Immature natural killer cell (primary cell): ENCODE data around the gene HES7. TPM values are rescaled to one million over a fixed set of nuclear protein-coding genes. Genes with fewer than 3 reads are reported as not detected.
A peak's percentile ranks its signal among the peaks of the same experiment; 100 is the strongest.

Experiments
- DNase-seq, 3 donors: peaks; one replicate each; pipeline ENCODE4 v3.0.0; 2022; ENCODE audit warnings: mixed read lengths in 1 of 3
- H3K27ac Mint-ChIP-seq, 6 donors: one replicate each; pipeline ENCODE4 v1.8.0; 2020; ENCODE audit warnings: mixed read lengths in 6 of 6, mild to moderate bottlenecking in 5 of 6, inconsistent platforms in 4 of 6, moderate library complexity in 3 of 6
- H3K27me3 Mint-ChIP-seq, 3 donors: one replicate each; pipeline ENCODE4 v1.8.0; 2020 to 2021; ENCODE audit warnings: low read depth in 3 of 3, mild to moderate bottlenecking in 3 of 3, mixed read lengths in 3 of 3, moderate library complexity in 3 of 3, inconsistent platforms in 1 of 3
- H3K36me3 Mint-ChIP-seq, 3 donors: one replicate each; pipeline ENCODE4 v1.8.0; 2020; ENCODE audit warnings: mixed read lengths in 3 of 3, inconsistent platforms in 2 of 3, mild to moderate bottlenecking in 2 of 3
- H3K4me1 Mint-ChIP-seq, 2 donors: one replicate each; pipeline ENCODE4 v1.8.0; 2020; ENCODE audit warnings: inconsistent platforms in 2 of 2, mild to moderate bottlenecking in 2 of 2, mixed read lengths in 2 of 2, moderate library complexity in 1 of 2
- H3K4me3 Mint-ChIP-seq, 5 donors: one replicate each; pipeline ENCODE4 v1.8.0; 2020; ENCODE audit warnings: mild to moderate bottlenecking in 5 of 5, mixed read lengths in 5 of 5, inconsistent platforms in 3 of 5, moderate library complexity in 3 of 5
- H3K9me3 Mint-ChIP-seq, 6 donors: one replicate each; pipeline ENCODE4 v1.8.0; 2020; ENCODE audit warnings: mild to moderate bottlenecking in 6 of 6, mixed read lengths in 6 of 6, inconsistent platforms in 4 of 6, moderate library complexity in 3 of 6
- polyA plus RNA-seq, 3 donors: library from polyadenylated mRNA; unstranded; fragments of 300-500 nt; fragmentation: Illumina TruSeq; gene quantifications; one replicate each; pipeline ENCODE4 v1.2.3, GENCODE V29; 2021

The HES7 gene
- polyA plus RNA-seq, 3 donors from 2014 or later, result not detected

DNA sequence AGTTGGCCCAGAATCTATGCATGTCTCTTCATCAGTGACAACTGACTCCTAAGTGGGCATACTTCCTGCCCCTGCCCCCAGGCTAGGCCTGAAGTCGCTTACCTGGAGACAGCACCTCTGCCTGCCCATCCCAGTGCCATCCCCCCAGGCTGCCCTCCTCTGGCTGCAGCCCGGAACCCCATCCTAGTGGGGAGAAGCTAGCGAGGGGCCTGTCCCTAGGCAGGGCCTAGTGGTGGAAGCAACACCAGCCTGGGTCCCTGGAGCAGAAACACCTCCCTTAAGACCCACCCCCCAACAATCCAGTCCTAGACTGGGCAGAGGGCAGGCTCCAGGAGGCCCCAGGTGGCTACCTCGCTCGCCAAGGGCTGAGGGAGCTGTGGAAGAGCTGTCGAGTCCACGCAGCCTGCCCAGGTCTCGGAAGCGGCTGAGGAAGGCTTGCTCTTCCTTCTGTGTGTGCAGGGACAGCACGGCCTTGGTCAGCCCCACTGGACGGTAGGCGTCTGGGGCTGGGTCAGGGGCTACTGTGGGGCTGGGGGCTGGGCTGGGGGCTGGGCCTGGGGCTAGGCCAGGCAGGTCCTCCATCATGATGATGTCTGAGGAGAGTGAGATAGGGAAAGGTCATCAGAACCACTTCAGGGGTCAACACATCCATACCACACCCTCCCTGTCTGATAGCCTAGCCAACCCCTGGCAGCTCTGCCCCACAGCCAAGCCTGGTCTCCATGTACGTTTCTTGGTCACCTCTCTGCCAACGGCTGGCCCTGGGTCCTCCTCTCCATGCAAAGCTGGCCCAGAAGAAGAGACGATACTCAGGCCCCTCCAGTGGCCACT, 20.7 kb upstream of the HES7 start:
- Mint-ChIP-seq H3K9me3 (no peaks in the 10 kb centered on the region), H3K4me1 (peaks cover 5% of the 10 kb centered on the region in 2 donors), H3K36me3 (peaks cover 6 to 31% (median 12%) of the 10 kb centered on the region in 3 donors), H3K4me3 (peak overlapping the region in 1 of 5 donors; percentile 17), H3K27ac (no peak overlapping the region), H3K27me3 (peaks cover 46 to 48% (median 48%) of the 10 kb centered on the region in 3 donors)
- DNase-seq, result no peak

DNA sequence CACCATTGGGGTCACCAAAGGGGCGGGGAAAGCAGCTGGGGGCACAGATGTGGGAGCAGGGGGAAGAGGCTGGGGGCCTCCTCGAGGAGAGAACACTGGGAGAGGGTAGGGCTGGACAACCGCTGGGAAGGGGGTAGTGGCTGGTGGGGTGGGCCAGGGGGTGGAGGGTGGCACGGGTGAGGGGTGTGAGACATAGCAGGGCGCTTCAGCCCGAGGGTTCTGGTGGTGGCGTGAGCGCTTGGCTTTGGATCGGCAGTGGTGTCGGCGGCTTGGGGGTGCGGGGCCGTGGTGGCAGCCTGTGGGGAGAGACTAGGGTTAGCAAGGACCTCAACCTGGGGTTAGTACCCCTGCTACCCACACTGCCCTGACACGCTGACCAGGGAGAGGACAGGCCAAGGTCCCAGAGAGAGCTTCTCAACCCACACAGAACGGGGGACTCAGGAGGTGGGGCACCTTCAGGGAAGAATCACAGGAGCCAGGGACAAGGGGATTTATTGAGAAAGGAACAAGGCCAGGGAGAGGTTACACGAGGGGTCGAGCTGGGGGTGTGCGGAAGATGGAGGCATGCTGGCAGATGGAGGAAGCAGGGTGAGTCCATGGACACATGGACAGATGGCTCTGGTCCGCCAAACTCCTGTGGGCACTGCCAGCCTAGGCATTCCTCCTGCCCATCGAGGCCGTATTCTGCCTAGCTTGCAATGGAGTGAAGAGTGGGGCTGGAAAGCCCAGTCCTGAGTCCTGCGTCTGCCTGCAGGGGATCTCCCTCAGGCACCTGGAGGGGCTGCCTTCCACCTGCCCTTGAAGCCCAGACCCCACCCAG, 19.9 kb upstream of the HES7 start:
- Mint-ChIP-seq H3K27ac (peak overlapping the region in 1 of 6 donors; percentile 78), H3K4me3 (peak overlapping the region in 1 of 5 donors; percentile 17), H3K4me1 (peaks cover 0 to 2% of the 10 kb centered on the region in 2 donors), H3K9me3 (no peaks in the 10 kb centered on the region), H3K36me3 (peaks cover 6 to 28% (median 12%) of the 10 kb centered on the region in 3 donors), H3K27me3 (peaks cover 41 to 45% (median 42%) of the 10 kb centered on the region in 3 donors)
- DNase-seq, result peak in 1 of 3 donors; percentile 23

GRCh38 chr17:8142887-8143580, 19.1 kb upstream of the HES7 start:
- Mint-ChIP-seq H3K4me1 (peaks cover 0 to 2% of the 10 kb centered on the region in 2 donors), H3K4me3 (no peak overlapping the region), H3K27me3 (peaks cover 36 to 39% (median 37%) of the 10 kb centered on the region in 3 donors), H3K9me3 (no peaks in the 10 kb centered on the region), H3K27ac (peak overlapping the region in 1 of 6 donors; percentile 78), H3K36me3 (peaks cover 6 to 23% (median 12%) of the 10 kb centered on the region in 3 donors)
- DNase-seq, result peak in 1 of 3 donors; percentile 7

DNA sequence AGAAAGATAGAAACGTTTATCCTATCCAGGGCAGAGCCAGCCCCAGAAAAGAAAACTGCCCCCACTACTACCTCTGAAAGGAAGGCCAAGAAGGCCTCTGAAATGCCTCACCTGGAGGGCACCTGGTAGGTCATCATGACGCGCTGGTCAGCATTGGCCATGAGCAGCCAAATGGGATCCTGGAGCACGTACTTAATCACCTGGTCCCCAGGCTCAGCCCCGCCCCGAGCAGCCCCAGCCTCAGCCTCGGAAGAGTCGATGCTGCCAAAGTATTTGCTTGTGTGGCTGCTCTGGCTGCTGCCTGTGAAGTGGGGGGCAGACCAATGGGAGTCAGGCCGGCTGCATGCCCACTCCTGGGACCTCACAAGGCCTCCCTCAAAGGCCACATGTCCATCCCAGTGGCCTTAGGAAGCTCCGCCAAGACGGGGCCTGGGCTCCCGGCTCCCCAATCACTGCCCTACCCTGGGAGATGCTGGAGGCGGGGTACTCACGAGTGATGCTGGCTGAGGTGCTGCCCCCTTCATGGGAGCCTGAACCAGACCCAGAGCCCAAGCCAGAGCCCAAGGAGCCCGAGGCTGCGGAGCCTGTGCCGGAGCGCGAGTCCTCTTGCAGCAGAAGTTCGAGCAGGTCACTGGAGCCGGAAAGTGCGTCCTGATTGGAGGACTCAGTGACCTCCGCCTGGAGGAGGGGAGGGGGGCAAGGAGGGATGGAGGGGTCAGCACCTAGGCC, 18.4 kb upstream of the HES7 start:
- Mint-ChIP-seq H3K4me1 (peaks cover 0 to 2% of the 10 kb centered on the region in 2 donors), H3K36me3 (peaks cover 6 to 19% (median 8%) of the 10 kb centered on the region in 3 donors), H3K4me3 (no peak overlapping the region), H3K27me3 (peaks cover 32 to 35% (median 35%) of the 10 kb centered on the region in 3 donors), H3K9me3 (no peaks in the 10 kb centered on the region), H3K27ac (peak overlapping the region in 1 of 6 donors; percentile 22)
- peak in 1 of 3 donors; percentile 11 for DNase-seq

GRCh38 chr17:8141741-8142140, 17.8 kb upstream of the HES7 start:
- H3K36me3 Mint-ChIP-seq, result peaks cover 3 to 15% (median 5%) of the 10 kb centered on the region in 3 donors
- peaks cover 0 to 1% of the 10 kb centered on the region in 2 donors for H3K4me1 Mint-ChIP-seq
- peaks cover 31 to 36% (median 32%) of the 10 kb centered on the region in 3 donors for H3K27me3 Mint-ChIP-seq
- H3K4me3 Mint-ChIP-seq, result no peak overlapping the region
- no peaks in the 10 kb centered on the region for H3K9me3 Mint-ChIP-seq
- H3K27ac Mint-ChIP-seq, result peak overlapping the region in 1 of 6 donors; percentile 45
- no peak for DNase-seq

DNA sequence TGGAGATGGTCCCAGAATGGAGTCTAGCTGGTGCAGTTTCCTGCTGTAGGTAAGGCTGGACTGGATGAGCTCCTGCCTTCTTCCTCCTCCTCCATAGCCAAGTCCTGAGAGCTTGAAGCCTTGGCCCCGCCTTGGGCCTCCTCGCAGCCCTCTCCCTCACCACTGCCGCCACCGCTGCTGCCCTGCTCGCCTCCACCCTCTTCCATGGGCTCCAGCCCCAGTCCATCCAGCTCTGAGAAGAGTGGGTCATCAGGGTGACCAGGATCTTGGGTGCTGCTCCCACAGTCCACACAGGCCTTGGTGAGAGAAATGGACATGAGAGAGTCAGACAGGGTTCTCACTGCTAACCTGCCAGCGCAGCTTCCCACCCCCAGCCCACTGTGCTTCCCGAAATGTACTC, 17.1 kb upstream of the HES7 start:
- H3K9me3 Mint-ChIP-seq, result no peaks in the 10 kb centered on the region
- peak overlapping the region in 2 of 6 donors; percentile 53 to 63 for H3K27ac Mint-ChIP-seq
- no peak for DNase-seq
- no peak overlapping the region for H3K4me3 Mint-ChIP-seq
- H3K36me3 Mint-ChIP-seq, result peaks cover 0 to 8% (median 3%) of the 10 kb centered on the region in 3 donors
- H3K4me1 Mint-ChIP-seq, result peaks cover 0 to 1% of the 10 kb centered on the region in 2 donors
- peaks cover 27 to 31% (median 30%) of the 10 kb centered on the region in 3 donors for H3K27me3 Mint-ChIP-seq

DNA sequence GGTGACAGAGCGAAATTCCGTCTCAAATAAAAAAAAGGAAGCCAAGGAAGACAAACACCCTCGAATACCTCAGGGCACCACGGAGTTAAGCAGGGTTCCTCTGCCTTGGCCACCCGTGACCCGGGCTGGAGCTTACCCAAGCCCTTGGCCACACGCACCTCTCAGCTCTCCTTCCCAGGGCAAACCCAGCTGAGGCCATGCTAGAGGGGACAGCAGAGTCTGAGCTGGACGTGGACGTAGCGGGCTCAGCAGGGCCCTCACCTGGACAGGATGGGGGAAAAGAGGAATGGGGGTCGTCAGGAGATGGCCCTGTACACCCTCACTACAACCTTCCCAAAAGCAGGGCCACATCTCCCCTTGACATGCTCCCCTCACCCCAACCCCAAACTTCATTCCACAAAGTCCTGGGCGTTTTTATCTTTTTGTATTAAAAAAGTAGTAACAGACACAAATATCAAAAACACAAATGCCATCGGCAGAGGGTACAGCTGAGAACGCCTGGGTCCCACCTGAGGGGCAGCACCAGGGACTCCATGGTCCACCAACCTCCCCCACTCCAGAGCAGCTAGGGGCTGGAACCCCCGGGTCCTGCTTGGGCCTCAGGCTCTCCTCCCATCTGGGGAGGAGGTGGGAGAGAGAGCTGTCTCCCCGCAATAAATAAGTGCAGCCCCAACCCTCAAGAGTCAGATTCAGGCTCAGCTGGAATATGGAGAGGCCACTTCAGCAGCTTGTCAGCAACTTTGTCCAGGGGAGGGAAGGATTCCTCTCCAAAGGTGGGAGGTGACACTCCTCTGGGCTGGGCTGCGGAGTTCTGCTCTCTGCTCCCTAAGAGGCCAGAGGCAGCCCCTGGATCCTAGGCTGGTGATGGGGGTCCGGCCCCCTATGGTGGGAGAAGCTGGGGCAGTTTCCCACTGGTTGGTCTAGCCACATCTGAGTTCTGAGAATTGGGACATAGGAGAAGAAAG, 16.4 kb upstream of the HES7 start:
- Mint-ChIP-seq H3K4me3 (no peak overlapping the region), H3K4me1 (peaks cover 0 to 1% of the 10 kb centered on the region in 2 donors), H3K36me3 (peaks cover 0 to 7% (median 3%) of the 10 kb centered on the region in 3 donors), H3K27ac (peak overlapping the region in 2 of 6 donors; percentile 40 to 68), H3K27me3 (peaks cover 27 to 31% (median 29%) of the 10 kb centered on the region in 3 donors), H3K9me3 (no peaks in the 10 kb centered on the region)
- DNase-seq, result no peak

DNA sequence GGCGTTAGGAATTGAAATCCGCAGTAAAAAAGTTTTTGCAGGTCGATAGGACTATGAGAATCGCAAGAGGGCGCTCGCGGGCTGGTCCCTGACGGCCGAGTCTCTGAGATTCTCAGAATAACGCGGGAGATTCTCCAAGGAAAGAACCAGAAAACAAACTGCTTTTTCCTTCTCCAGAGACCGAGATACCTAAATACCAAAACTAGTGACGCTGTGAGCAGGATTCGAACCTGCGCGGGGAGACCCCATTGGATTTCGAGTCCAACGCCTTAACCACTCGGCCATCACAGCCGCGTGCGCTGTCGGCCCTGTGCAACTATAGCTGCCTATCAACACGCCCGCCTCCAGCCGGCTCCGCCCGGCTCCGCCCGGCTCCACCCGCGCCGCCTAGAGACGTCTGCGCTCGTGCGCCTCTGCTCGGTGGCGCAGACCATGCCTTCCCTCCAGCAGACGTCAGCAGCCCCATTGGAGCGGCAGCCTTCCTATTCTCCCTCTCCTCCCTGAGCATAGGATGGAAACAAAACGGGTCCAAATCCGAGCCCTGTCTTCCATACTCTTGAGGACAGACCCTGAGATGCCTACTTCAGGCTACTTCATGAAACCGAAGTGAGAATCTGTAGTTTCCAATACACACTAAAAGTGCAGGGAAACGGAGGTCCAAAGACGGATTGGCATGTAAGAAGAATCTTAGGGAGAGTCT, 14.9 kb upstream of the HES7 start:
- DNase-seq, result peak; percentile 93 to 98 (median 98)
- peaks cover 0 to 1% of the 10 kb centered on the region in 2 donors for H3K4me1 Mint-ChIP-seq
- H3K36me3 Mint-ChIP-seq, result peaks cover 0 to 3% (median 3%) of the 10 kb centered on the region in 3 donors
- H3K27ac Mint-ChIP-seq, result no peak overlapping the region
- peaks cover 17 to 27% (median 22%) of the 10 kb centered on the region in 3 donors for H3K27me3 Mint-ChIP-seq
- no peak overlapping the region for H3K4me3 Mint-ChIP-seq
- no peaks in the 10 kb centered on the region for H3K9me3 Mint-ChIP-seq

GRCh38 chr17:8138374-8138671, 14.4 kb upstream of the HES7 start:
- Mint-ChIP-seq H3K4me1 (peaks cover 0 to 1% of the 10 kb centered on the region in 2 donors), H3K9me3 (no peaks in the 10 kb centered on the region), H3K36me3 (peaks cover 0 to 3% (median 0%) of the 10 kb centered on the region in 3 donors), H3K4me3 (no peak overlapping the region), H3K27me3 (peaks cover 12 to 23% (median 22%) of the 10 kb centered on the region in 3 donors), H3K27ac (no peak overlapping the region)
- no peak for DNase-seq

GRCh38 chr17:8137645-8138373, 13.9 kb upstream of the HES7 start:
- no peaks in the 10 kb centered on the region for H3K9me3 Mint-ChIP-seq
- peaks cover 0 to 3% (median 0%) of the 10 kb centered on the region in 3 donors for H3K36me3 Mint-ChIP-seq
- H3K4me3 Mint-ChIP-seq, result no peak overlapping the region
- H3K4me1 Mint-ChIP-seq, result peaks cover 0 to 1% of the 10 kb centered on the region in 2 donors
- H3K27me3 Mint-ChIP-seq, result peaks cover 8 to 22% (median 20%) of the 10 kb centered on the region in 3 donors
- no peak for DNase-seq
- H3K27ac Mint-ChIP-seq, result no peak overlapping the region

GRCh38 chr17:8133941-8134340, 10.0 kb upstream of the HES7 start:
- H3K4me1 Mint-ChIP-seq, result peaks cover 0 to 1% of the 10 kb centered on the region in 2 donors
- no peak for DNase-seq
- no peaks in the 10 kb centered on the region for H3K9me3 Mint-ChIP-seq
- H3K36me3 Mint-ChIP-seq, result no peaks in the 10 kb centered on the region
- peaks cover 3 to 8% (median 6%) of the 10 kb centered on the region in 3 donors for H3K27me3 Mint-ChIP-seq
- H3K4me3 Mint-ChIP-seq, result no peak overlapping the region
- no peak overlapping the region for H3K27ac Mint-ChIP-seq
